HEK293 (cell line): ENCODE measurements around the gene RPUSD2.

Experiments used
- CTCF ChIA-PET: fragments of 350-600 bp; formaldehyde crosslinking; extraction: SDS; loops from one replicate; lab custom pipeline; 2021; ENCODE audit warnings: antibody characterized with exemption; lab: Yijun Ruan, JAX
- POLR2A ChIA-PET: fragments of 300-600 bp; formaldehyde crosslinking; extraction: SDS; loops from one replicate; lab custom pipeline; 2020; ENCODE audit warnings: antibody characterized with exemption, inconsistent platforms; lab: Yijun Ruan, JAX
- H3K27ac ChIP-seq: fragments of 200-500 bp; sonication (Bioruptor generic); 2 replicates; pipeline ENCODE4 v1.5.1; 2014; ENCODE audit warnings: low read depth, low read length, control low read depth, inconsistent platforms; ENCODE audit errors: extremely low read depth
- H3K36me3 ChIP-seq, 2 experiments: fragments of 200-500 bp in 1 of 2; sonication (Bioruptor generic) in 1 of 2; 1 replicate in 1 of 2; 2 replicates in 1 of 2; pipeline ENCODE4 v1.5.1; 2014 to 2017; ENCODE audit warnings: inconsistent platforms in 2 of 2, low read length in 2 of 2; ENCODE audit not compliant: control insufficient read depth in 2 of 2, insufficient read depth in 1 of 2
- H3K4me1 ChIP-seq: fragments of 200-500 bp; sonication (Bioruptor generic); 2 replicates; pipeline ENCODE4 v1.5.1; 2014; ENCODE audit warnings: mild to moderate bottlenecking, low read length, inconsistent platforms; ENCODE audit not compliant: control insufficient read depth, insufficient read depth
- H3K4me3 ChIP-seq: 2 replicates; pipeline ENCODE4 v1.5.1; 2011; ENCODE audit warnings: low read depth, mild to moderate bottlenecking, control low read depth, low read length, moderate library complexity
- H3K9me3 ChIP-seq: fragments of 200-500 bp; sonication (Bioruptor generic); 2 replicates; pipeline ENCODE4 v1.5.1; 2014; ENCODE audit warnings: low read depth, low read length, inconsistent platforms; ENCODE audit not compliant: control insufficient read depth, insufficient read depth
- ELK4 ChIP-seq: IDR thresholded peaks from 2 replicates; pipeline ENCODE4 v1.6.1; 2011; ENCODE audit warnings: mild to moderate bottlenecking, low read depth, low read length, borderline replicate concordance
- MZF1 ChIP-seq: fragments of 450-650 bp; formaldehyde crosslinking; IDR thresholded peaks from 2 replicates; pipeline ENCODE4 v1.5.1; 2017; ENCODE audit warnings: missing biosample characterization, missing genetic modification characterization, borderline replicate concordance
- ZBTB7A ChIP-seq: fragments of 450-650 bp; formaldehyde crosslinking; IDR thresholded peaks from 2 replicates; pipeline ENCODE4 v1.5.1; 2016; ENCODE audit warnings: low read depth, missing biosample characterization, missing genetic modification characterization
- ZNF138 ChIP-seq: fragments of 450-650 bp; formaldehyde crosslinking; IDR thresholded peaks from 2 replicates; pipeline ENCODE4 v1.5.1; 2016; ENCODE audit warnings: missing biosample characterization, missing genetic modification characterization, borderline replicate concordance
- ZNF175 ChIP-seq: fragments of 450-650 bp; formaldehyde crosslinking; IDR thresholded peaks from 2 replicates; pipeline ENCODE4 v1.5.1; 2016; ENCODE audit warnings: missing biosample characterization, missing genetic modification characterization
- ZNF18 ChIP-seq: fragments of 450-650 bp; formaldehyde crosslinking; IDR thresholded peaks from 2 replicates; pipeline ENCODE4 v1.5.1; 2016; ENCODE audit warnings: missing biosample characterization, missing genetic modification characterization
- ZNF26 ChIP-seq: fragments of 450-650 bp; formaldehyde crosslinking; IDR thresholded peaks from 2 replicates; pipeline ENCODE4 v1.5.1; 2016; ENCODE audit warnings: missing biosample characterization, missing genetic modification characterization
- ZNF280D ChIP-seq: fragments of 450-650 bp; formaldehyde crosslinking; IDR thresholded peaks from 2 replicates; pipeline ENCODE4 v1.5.1; 2016; ENCODE audit warnings: missing biosample characterization, missing genetic modification characterization
- ZNF398 ChIP-seq: fragments of 450-650 bp; formaldehyde crosslinking; IDR thresholded peaks from 2 replicates; pipeline ENCODE4 v1.5.1; 2017; ENCODE audit warnings: missing biosample characterization, missing genetic modification characterization
- ZNF530 ChIP-seq: fragments of 450-650 bp; formaldehyde crosslinking; IDR thresholded peaks from 2 replicates; pipeline ENCODE4 v1.5.1; 2016; ENCODE audit warnings: low read depth, missing biosample characterization, missing genetic modification characterization
- ZNF654 ChIP-seq: fragments of 450-650 bp; formaldehyde crosslinking; IDR thresholded peaks from 2 replicates; pipeline ENCODE4 v1.5.1; 2016; ENCODE audit warnings: low read depth, missing biosample characterization, missing genetic modification characterization
- ZNF776 ChIP-seq: fragments of 450-650 bp; formaldehyde crosslinking; IDR thresholded peaks from 2 replicates; pipeline ENCODE4 v1.5.0; 2017; ENCODE audit warnings: missing biosample characterization, missing genetic modification characterization, borderline replicate concordance
- ZNF830 ChIP-seq: fragments of 450-650 bp; IDR thresholded peaks from 2 replicates; pipeline ENCODE4 v1.5.0; 2018; ENCODE audit warnings: missing biosample characterization, missing genetic modification characterization, low read depth, mild to moderate bottlenecking, moderate library complexity

The RPUSD2 gene

GRCh38 chr15:40528801-40529200, 40.3 kb upstream of the RPUSD2 start:
- H3K36me3 ChIP-seq: no peaks in the 10 kb centered on the region
- ChIA-PET POLR2A (no interaction called here), CTCF (interaction anchor here (0.6 kb wide), 1 partner anchor 222 kb away, joined by 3 read pairs; no protein-coding TSS in a partner anchor)
- no peak for TF ChIP-seq ZNF830 (tag by site-specific recombination)
- no peak for TF ChIP-seq ZNF530
- no peak for TF ChIP-seq ZNF776 (tag by site-specific recombination)
- TF ChIP-seq ZNF138 (tag by site-specific recombination): no peak
- no peak for TF ChIP-seq ZNF280D
- TF ChIP-seq MZF1 (tag by site-specific recombination): no peak
- TF ChIP-seq ZNF26: no peak
- TF ChIP-seq ZNF654 (tag by site-specific recombination): no peak
- TF ChIP-seq ELK4: no peak
- no peak overlapping the region for H3K4me3 ChIP-seq
- no peaks in the 10 kb centered on the region for H3K4me1 ChIP-seq
- no peaks in the 10 kb centered on the region for H3K9me3 ChIP-seq
- H3K27ac ChIP-seq: no peak overlapping the region

- POLR2A ChIA-PET: no interaction called here
These were observed 35.2 kb upstream of the RPUSD2 start for GRCh38 chr15:40533763-40534364.

More at GRCh38 chr15:40533763-40534364, 35.2 kb upstream of the RPUSD2 start:
- CTCF ChIA-PET: no interaction called here
- H3K27ac ChIP-seq: no peak overlapping the region
- TF ChIP-seq ZBTB7A (tag by site-specific recombination) (no peak), ZNF398 (no peak), ZNF175 (tag by site-specific recombination) (no peak), ZNF18 (tag by site-specific recombination) (no peak)
- H3K4me1 ChIP-seq: no peaks in the 10 kb centered on the region
- no peaks in the 10 kb centered on the region for H3K36me3 ChIP-seq
- H3K4me3 ChIP-seq: no peak overlapping the region
- no peaks in the 10 kb centered on the region for H3K9me3 ChIP-seq
